HG03159 (cell line): ENCODE results near the gene CPE.

ENCODE experiments used
- ATAC-seq: cut with Tn5 transposase; IDR thresholded peaks from one replicate; pipeline ENCODE4 v1.9.1; 2021; ENCODE audit warnings: mild to moderate bottlenecking, moderate library complexity; ENCODE audit not compliant: unreplicated experiment

CPE gene

DNA sequence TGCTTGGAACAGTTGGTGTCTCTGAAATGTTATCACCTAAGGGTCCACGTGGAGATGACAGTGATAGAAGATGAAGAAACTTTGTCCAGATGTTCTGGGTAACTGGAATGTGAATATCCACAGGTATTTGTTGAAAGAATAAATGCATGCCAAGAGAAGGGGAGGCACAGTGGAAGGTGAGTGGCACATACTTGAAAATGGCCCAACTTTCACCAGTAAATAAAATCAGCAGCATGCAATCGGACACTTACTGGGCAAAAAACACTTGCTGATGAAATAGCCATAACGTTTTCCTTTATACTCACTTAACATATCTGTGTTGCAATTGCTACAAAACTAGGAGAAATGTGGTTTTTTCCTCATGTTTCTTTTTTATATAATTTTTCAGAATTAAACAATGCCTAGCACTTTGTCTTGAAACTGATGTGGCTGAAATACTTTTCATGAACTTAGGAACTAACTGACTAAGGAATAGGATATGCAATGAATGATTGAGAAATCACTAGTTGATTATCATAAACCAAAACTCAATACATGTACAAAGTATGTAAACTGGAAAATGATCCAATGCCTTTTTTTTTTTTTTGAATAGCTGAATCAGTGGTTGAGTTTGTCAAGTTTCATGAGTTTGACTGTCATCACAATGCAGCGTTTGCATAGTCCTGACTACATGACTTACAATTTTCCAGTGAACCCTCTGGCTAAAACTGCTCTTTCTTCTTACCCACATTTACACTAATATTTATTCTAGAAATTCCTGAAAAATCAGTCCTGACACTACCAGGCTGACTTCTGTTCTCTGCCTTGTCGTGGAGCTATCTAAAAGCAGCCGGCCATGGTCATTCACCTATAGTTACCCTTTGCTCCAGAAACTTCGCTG, 127.4 kb downstream of the CPE start:
- ATAC-seq = no peak

DNA sequence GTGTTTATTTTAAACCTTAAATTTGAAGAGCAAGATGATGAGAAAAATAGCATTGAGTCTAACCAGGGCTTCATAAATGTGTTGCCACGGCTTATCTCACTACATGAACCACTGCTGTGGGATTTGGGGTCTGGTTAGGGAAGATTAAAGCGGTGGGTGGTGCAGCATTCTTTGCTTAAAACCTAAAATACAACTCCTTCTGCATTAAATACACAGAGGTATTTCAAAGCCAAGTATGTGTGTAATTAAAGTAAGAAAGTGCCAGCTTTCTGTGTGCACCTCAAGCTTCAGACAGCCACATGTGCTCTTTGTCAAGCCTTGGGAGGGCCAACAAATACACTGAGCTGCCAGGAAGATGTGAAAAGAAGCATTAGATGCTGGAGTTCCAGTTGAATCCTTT, 128.0 kb downstream of the CPE start:
- no peak for ATAC-seq

DNA sequence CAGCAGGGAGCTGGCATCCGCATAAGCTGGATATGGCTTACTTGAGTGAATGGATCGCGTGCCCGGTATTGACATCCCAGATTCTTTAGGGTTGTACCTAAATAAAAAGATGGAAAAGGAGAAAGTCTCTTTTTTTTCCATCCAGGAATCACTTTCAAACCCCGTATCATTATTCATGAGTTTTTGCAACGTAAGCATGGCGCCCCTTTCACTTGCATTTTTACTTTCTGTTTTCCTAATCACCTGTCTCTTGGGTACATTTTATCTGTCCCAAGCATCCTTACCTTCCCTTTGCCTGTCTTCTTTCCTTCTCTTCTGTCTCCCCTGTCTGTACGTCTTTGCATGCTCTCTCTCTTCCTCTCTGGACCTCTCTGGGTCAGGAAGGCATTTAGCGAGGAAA, 128.6 kb downstream of the CPE start:
- no peak for ATAC-seq

DNA sequence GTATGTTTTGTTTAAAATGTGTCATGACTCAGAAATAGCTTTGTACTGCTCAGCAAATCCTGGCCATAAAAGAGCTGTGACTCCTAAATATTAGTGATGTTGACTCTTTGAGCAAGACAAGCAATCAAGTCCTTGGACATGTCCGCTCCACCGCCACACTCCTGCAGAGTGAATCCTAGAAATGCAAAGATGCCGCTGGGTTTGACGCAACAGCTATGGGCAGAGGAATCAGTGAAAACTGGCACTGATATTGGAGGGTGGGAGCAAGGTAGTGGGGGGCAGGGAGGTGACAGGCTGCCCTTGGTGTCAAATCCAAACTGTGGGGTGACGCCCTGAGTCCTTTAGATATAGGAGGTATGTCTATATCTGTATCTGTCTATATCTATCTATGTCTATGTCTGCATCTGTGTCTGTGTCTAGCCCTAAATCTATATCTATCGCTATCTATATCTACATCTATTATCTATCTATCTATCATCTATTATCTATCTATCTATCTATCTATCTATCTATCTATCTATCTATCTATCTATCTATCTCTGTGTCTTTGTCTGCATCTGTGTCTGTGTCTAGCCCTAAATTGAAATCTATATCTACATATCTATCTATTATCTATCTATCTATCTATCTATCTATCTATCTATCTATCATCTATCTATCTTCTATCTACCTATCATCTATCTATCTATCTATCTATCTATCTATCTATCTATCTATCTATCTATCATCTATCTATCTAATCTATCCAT, 129.7 kb downstream of the CPE start:
- ATAC-seq = no peak

DNA sequence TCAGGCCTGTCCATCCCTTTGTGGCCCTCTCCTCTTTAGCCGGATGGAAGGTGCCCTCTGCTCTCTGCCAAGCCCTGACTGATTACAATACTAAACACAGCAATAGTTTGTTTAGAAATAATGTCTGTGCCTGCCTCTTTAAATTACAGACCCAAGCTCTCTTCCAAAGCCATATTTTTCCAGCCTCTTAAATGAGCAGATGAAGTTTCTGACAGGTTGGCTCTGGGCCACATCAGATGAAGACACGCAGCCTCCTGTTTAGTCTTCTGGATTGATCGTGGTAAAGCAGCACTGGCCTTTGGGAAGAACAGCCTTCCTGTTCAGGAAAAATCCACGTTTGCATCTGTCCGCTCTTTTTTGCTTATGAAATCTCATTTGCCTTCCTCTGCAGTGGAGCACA, 133.6 kb downstream of the CPE start:
- ATAC-seq = no peak

DNA sequence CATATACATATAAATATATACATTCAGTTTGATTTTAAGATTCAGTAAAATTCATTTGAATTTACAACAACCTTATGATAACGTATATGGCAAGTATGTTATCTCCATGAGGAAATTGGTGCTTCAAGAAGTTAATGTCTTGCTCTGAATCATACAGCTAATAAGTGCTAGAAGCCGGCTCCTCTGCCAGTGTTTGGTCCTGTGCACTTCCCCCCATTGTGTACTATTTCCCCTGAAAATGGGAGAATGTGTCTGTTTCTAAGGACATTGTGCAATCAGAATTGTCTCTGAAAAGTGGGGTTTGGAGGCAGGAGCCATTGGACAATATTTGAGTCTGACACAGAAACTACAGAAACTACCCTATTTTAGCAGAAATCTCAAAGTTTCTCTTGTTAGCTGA, 135.9 kb downstream of the CPE start:
- ATAC-seq = no peak

DNA sequence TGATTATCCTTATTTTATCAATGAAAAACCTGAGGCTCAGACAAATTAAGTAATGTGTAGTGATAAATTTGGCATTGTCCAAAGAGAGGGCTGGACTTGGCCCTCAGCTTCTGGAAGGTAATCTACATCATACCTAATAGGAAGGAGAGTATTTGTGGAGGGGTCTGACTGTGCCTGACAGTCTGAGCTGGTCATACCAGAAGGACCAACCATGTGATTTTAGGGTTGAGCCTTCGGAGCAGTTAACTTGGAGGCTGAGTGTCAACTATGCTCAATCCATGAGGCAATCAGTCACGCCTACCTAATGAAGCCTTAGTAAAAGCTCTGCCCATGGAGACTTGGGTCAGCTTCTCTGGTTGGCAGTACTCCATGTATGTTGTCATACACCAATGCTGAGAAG, 136.4 kb downstream of the CPE start:
- ATAC-seq = no peak

DNA sequence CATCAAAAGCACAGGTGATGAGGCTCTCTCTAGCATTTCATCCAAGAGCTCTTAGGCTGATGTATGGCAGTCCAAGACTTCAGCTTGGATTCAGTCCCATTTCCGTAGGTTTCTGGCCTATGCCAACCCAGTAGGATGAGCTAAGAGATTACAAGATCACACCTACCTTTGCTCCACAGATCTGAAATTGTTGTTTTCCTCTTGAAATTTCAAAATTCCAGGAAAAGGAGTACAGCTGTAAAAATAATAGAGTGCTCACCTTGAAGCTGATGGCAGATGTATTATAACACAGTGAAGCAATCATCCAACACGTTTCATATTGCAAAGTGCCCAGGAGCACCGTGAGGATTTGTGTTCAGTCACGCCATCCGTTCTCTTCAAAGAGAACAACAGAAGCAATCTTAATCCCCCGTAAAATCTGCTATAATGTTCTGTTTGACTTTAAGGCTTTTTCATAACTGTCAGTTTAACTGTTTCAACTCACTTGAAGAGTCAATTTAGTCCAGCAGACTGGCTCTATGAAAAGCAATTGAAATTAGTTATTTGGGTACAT, 137.5 kb downstream of the CPE start:
- no peak for ATAC-seq

DNA sequence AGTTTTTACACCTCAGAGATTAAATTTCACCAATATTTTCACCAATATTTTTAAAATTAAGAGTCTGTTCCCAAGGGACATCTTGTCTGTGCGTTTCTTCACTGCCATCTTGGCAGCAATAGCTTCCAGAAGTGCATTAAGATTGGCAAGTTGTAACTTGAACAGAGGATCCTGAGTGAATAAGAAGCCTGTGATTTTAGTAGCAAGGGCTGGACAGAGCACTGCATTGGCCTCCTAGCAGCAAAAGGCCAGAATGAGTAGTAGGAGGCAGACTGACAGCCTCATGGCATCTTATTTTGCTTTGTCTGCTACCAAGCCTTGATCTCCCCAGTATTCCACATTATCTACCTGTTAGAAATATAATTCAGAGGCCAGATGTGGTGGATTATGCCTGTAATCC, 138.4 kb downstream of the CPE start:
- ATAC-seq = no peak

DNA sequence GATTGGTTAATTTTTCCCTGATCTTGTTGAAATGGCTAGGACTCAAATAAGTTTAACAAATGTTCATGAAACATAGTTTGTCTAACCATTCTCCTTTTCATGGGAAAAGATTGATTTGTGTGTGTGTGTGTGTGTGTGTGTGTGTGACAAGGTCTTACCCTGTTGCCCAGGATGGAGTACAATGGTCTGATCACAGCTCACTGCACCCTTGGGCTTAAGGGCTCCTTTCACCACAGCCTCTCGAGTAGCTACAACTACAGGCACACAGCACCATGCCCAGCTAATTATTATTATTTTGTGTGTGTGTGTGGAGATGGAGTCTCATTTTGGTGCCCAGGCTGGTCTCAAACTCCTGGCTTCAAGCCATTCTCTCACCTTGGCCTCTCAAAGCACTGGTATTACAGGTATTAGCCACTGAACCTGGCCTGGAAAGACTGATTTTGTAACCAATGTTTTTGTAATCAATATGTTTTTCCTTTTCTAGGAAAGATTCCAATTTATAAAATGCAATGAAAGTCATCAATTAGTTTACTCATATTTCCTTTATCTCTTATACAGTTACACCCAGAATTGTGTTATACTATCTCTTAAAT, 139.3 kb downstream of the CPE start:
- ATAC-seq = no peak

DNA sequence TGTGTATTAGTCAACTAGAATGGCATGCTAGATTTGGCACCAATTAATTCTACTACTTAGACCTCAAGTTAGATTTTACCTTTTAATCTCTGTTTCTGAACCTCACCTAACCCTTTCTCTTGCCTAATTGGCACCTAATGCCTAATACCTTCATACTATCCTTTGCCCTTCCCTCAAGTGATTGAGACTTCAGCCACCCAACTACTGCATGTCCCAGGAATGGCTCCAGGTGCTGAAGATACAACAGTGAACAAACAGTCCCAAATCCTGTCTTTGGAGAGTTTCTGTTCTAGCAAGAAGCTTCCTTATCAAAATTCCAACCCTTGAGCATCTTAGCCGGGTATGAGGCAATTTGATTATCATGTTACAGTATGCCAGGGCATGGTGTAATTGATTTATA, 139.9 kb downstream of the CPE start:
- no peak for ATAC-seq

DNA sequence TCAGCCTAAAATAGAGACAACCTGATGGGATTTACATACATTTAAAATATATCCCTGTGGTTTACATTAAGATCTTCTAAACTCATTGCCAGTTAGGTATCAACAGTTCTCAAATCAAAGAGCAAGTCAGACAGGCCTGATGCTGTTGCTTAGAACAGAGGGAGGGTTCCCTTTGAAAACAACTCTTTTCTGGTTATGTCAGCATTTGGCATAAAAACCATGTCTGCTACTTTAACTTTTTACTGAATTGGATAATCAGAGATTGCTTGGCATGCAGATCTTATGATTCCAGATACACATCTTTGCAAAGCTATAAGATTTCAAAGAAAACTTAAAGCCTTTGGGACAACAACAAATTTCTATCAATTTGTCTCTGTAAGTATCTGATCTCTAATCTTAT, 140.8 kb downstream of the CPE start:
- no peak for ATAC-seq

DNA sequence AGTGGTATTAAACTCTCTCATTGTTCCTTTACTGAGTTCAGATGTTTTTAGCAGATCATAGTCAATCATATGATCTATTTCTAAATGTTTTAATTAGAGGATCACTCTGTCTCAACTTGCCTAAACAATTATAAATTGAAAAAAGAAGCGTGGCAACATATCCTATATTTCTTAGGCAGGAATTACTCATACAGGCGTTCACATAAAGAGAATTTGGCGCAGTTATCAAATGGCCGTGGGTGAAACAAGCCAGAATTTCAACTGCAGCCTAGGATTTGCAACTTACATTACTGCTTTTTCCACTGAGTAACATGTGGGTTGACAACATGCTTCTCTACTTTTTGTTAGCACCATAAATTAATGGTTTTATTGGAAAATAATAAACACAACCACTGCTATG, 141.3 kb downstream of the CPE start:
- no peak for ATAC-seq

DNA sequence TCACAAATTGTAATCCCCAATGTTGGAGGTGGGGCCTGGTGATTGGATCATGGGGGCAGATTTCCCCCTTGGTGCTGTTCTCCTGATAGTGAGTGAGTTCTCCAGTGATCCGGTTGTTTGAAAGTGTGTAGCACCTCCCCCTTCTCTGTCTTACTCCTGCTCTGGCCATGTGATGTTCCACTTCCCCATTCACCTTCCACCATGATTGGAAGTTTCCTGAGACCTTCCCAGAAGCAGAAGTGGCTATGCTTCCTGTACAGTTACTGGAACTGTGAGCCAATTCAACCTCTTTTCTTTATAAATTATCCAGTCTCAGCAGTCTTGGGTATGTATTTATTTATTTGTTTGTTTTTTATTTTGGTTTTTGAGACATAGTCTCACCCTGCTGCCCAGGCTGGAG, 143.2 kb downstream of the CPE start:
- no peak for ATAC-seq

DNA sequence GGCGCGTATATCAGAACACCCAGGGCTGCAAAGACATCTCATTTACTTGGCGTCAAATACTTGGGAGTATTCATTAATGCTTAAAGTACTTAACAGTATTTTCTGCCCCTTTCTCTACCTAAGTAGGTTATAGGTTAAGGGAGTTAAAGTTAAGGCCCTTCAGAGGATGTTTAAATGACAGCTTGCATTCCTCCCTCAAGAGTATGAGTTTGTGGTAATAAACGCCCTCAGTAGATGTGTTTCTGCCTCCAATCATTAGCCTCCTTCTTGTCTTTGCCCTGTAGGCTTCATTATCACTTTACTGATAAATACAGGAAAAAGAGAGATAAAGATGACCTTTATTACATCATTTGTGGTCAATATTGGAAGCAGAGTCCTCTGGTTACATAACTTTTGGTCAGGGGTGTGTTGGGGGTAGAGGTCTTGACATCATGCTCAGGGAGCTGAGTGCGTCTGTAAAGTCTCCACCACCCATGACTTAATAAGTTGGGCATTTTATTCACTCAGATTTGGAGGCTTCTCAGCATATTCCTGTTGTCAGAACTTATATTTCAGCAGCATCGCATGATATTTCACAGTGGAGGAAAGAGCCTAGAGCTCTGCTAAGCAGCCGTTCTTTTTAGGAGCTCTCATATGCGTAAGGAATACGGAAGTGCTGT, 145.9 kb downstream of the CPE start:
- no peak for ATAC-seq

DNA sequence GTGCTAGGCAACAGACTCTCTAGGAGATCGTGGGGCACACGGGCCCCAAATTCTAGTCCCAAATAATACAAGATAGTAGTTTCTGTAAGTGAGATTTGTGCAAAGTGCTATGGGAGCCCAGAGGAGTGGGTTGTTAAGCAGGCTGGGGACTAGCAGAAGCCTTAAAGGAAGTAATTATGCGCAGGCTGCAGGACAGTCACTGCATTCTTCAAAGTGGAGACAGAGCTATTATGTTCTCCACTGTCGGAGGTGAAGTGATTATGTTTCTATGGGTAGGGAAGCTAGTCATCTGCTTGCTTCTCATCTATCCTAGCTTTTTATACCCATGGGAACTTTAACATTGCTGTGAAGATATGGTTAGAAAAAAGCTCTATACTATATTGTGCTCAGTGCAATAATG, 154.2 kb downstream of the CPE start:
- no peak for ATAC-seq

DNA sequence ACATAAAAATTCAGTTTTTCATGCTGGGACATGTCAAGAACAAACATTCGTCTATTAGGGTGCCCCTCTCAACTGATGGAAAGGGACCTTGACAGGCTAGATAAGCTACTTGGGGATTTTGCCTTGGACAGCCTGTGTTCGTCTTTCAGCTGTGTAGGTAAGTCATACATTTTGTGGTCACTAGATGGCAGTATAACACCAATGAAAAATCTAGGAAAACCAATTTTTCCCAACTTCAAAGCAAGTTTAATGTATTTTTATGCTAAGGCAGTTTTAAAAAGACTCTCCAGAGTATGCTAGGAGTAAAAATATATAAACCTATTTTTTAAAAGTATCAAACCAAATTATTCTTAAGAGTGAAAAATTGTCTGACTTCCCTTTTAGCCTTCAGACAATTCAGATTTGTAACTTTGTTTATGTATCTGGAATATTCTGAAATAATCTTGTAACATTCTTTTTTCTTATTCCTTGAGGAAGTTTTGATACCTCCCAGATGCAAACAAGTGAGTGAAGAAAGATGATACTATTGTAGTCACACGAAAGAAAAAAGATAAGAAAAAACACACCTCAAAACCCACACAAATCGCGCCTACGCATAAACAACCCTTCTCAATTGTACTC, 158.3 kb downstream of the CPE start:
- ATAC-seq = peak; percentile 60

DNA sequence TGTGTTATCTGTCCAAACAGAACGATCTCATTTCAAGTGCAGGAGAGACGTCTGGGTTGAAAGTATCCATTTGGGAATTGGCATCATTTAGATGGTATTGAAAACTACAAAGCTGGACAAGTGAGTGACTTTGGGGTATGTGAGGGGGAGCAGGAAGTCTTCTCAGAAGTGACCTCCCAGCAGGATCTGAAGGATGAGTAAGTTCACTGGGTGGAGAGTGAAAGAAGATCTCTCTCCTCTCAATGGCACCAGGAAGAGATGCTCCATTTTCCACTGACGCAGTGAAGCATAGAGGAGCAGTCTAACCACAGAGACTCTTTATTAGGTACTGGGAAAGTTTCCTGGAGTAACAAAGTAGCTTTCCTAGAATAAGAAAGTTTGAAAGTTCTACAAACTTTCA, 161.0 kb downstream of the CPE start:
- ATAC-seq = no peak

DNA sequence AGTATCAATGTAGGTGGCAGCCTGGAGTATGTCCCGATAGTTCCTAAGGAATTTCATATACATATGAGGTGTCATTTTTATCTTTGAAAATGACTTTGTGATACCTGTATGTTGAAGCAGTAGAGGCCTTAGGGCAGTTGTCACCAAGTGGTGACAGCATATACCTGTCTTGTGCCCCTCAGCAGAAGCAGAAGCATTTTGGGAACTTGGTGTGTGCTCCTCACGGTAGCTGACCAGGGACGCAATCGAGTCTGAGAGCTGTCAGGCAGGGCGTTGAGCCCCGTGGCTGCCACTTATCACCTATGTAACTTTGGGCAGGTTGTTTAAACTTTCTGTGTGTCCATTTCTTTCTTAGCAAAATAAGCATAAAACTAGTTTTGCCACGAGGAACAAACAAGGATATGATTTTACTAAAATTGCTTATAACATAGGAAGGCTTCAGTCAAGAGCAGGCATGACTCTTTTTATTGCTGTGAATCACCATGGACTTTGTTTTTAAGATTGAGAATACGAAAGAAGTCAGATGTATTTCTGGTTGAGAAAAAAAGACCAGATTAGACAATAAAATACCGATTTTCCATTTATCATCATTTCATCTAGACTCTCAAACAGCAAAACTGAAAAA, 161.5 kb downstream of the CPE start:
- no peak for ATAC-seq

DNA sequence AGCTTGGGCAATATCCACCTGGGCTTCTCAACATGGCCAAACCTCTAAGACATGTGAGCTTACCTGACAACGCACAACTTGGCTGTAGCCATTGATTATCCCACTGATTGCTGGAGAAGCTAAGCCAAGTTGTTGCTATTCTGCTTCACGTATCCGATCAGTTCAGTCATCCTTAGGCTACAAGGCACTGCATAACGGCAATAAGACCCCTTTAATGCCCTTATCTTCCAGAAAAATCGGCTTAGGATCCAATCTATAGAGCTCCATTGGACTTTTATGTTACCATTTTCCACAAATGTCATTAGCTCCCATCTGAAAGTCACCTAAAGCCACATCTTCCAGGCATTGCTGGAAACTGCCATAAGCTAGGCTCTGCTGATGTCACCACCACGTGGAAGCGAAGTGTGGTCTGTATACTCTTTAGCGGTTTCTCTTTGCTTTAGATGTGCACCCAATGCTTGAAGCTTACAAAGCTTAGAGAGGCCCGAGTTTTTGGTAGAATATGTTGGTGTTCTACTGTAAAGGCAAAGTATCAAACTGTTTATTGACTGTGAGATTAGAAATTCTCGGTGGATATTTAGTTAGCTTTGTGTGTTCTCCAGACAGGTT, 163.1 kb downstream of the CPE start:
- no peak for ATAC-seq
